HG03108 (cell line): Measurements from ENCODE around the gene HSF4.

ENCODE experiments used
- ATAC-seq: cut with Tn5 transposase; IDR thresholded peaks from one replicate; pipeline ENCODE4 v1.9.1; 2021; ENCODE audit warnings: moderate library complexity; ENCODE audit not compliant: unreplicated experiment

HSF4 gene

DNA sequence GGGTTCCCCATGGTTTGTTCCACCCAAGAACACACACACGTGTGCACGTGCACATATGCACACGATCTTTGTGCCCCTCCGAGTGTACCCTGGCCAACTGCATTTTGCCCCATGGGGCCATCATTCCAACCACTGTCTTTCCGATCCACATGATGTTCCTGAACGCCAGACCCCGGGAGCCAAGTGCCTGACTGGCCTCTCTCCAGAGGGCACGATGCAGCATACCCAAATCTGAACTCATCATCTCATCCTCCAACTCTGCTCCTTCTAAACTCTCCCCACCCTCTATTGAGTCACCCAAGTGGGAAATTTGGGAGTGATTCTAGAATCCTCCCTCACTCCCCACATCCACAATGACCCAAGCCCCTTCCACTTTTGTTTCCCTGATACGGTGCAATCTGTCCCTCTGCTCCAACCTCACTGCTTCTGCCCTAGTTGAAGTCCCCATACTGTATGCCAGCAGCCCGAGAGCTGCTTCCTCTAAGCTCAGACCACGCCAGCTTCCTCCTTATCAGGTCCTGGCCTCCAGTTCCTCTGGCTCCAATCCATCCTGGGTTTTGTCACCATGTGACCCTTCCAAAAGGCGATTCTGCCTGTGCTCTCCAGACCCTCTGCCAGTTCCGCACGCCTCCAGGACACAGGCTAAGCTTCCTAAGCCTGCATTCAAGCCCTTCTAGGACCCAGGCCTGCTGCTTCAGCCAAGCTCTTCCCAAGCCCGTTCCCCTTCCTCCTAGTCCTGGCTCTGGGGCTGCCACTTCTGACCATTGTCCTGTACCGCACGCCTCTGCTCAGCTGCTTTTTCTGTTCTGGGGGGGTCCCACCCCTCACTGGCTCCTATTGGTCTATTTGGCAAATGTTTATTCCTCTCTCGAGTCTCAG is 52.3 kb downstream of the HSF4 start:
- no peak for ATAC-seq
